Activated naive CD8-positive, alpha-beta T cell treated with anti-CD3 and anti-CD28 coated beads, Interleukin-2, amount 10 ng/mL, durations not matched to agents 7 days and 5 days (primary cell): Measurements from ENCODE around the gene GPR148. TPM values are rescaled to one million over a fixed set of nuclear protein-coding genes. Genes with fewer than 3 reads are reported as not detected.

Experiments
- ATAC-seq: fragments of 150-1000 bp; cut with Tn5 transposase; one replicate; pipeline ENCODE4 v1.10.0; 2021; ENCODE audit warnings: low read depth, moderate library complexity
- POLR2A ChIA-PET: fragments of 350-600 bp; sonication (Branson Sonifier 250); formaldehyde crosslinking; loops from one replicate; lab custom pipeline; 2021; ENCODE audit warnings: antibody characterized with exemption; lab: Charles Lee
- DNase-seq: peaks from one replicate; pipeline ENCODE4 v3.0.0; 2021
- H3K27ac Mint-ChIP-seq: one replicate; pipeline ENCODE4 v1.8.0; 2022; ENCODE audit warnings: mild to moderate bottlenecking, mixed read lengths
- H3K27me3 Mint-ChIP-seq: one replicate; pipeline ENCODE4 v1.8.0; 2022; ENCODE audit warnings: mild to moderate bottlenecking, moderate library complexity, mixed read lengths
- H3K36me3 Mint-ChIP-seq: one replicate; pipeline ENCODE4 v1.8.0; 2021; ENCODE audit warnings: mild to moderate bottlenecking, mixed read lengths
- H3K4me1 Mint-ChIP-seq: one replicate; pipeline ENCODE4 v1.8.0; 2021; ENCODE audit warnings: mixed read lengths
- H3K4me3 Mint-ChIP-seq: one replicate; pipeline ENCODE4 v1.8.0; 2022; ENCODE audit warnings: mild to moderate bottlenecking, moderate library complexity, mixed read lengths
- H3K9me3 Mint-ChIP-seq: one replicate; pipeline ENCODE4 v1.8.0; 2021; ENCODE audit warnings: mixed read lengths
- total RNA-seq, 2 experiments: library from RNA; stranded (reverse); gene quantifications; one replicate each; pipeline ENCODE4 v1.2.3, GENCODE V29; 2021

Gene GPR148
- total RNA-seq, 2 experiments from 2014 or later, result not detected

GRCh38 chr2:130756874-130757668 lies 28.2 kb downstream of the GPR148 start:
- peaks cover 2% of the 10 kb centered on the region for H3K36me3 Mint-ChIP-seq
- H3K27me3 Mint-ChIP-seq, result peaks cover 46% of the 10 kb centered on the region
- ATAC-seq (no peak), DNase-seq (no peak)
- H3K4me1 Mint-ChIP-seq, result no peaks in the 10 kb centered on the region
- H3K27ac Mint-ChIP-seq, result no peak overlapping the region
- POLR2A ChIA-PET, result no interaction called here
- peak overlapping the region; percentile 39 for H3K4me3 Mint-ChIP-seq
- H3K9me3 Mint-ChIP-seq, result no peaks in the 10 kb centered on the region

GRCh38 chr2:130759906-130760753 lies 31.3 kb downstream of the GPR148 start:
- no peaks in the 10 kb centered on the region for H3K4me1 Mint-ChIP-seq
- peaks cover 2% of the 10 kb centered on the region for H3K36me3 Mint-ChIP-seq
- H3K27me3 Mint-ChIP-seq, result peaks cover 29% of the 10 kb centered on the region
- POLR2A ChIA-PET, result no interaction called here
- H3K4me3 Mint-ChIP-seq, result no peak overlapping the region
- no peak overlapping the region for H3K27ac Mint-ChIP-seq
- H3K9me3 Mint-ChIP-seq, result no peaks in the 10 kb centered on the region
- DNase-seq, result no peak
- ATAC-seq, result no peak

- H3K4me3 Mint-ChIP-seq, result no peak overlapping the region
- peaks cover 2% of the 10 kb centered on the region for H3K36me3 Mint-ChIP-seq
- no peak overlapping the region for H3K27ac Mint-ChIP-seq
- peaks cover 25% of the 10 kb centered on the region for H3K27me3 Mint-ChIP-seq
- DNase-seq (no peak), ATAC-seq (no peak)
- POLR2A ChIA-PET, result no interaction called here
- no peaks in the 10 kb centered on the region for H3K9me3 Mint-ChIP-seq
- H3K4me1 Mint-ChIP-seq, result no peaks in the 10 kb centered on the region
Observed at GRCh38 chr2:130760754-130761751, 32.2 kb downstream of the GPR148 start.

- Mint-ChIP-seq H3K9me3 (no peaks in the 10 kb centered on the region), H3K27ac (no peak overlapping the region), H3K27me3 (peaks cover 15% of the 10 kb centered on the region), H3K4me3 (no peak overlapping the region), H3K36me3 (no peaks in the 10 kb centered on the region), H3K4me1 (no peaks in the 10 kb centered on the region)
- POLR2A ChIA-PET, result no interaction called here
- no peak for DNase-seq
- no peak for ATAC-seq
Observed at GRCh38 chr2:130762031-130762909, 33.4 kb downstream of the GPR148 start.

- H3K9me3 Mint-ChIP-seq, result no peaks in the 10 kb centered on the region
- no peak overlapping the region for H3K27ac Mint-ChIP-seq
- peaks cover 10% of the 10 kb centered on the region for H3K27me3 Mint-ChIP-seq
- DNase-seq (no peak), ATAC-seq (no peak)
- H3K4me1 Mint-ChIP-seq, result no peaks in the 10 kb centered on the region
- H3K36me3 Mint-ChIP-seq, result no peaks in the 10 kb centered on the region
- no peak overlapping the region for H3K4me3 Mint-ChIP-seq
- POLR2A ChIA-PET, result no interaction called here
Observed at GRCh38 chr2:130762910-130763385, 34.1 kb downstream of the GPR148 start.

- H3K9me3 Mint-ChIP-seq, result no peaks in the 10 kb centered on the region
- no peak for DNase-seq
- no peak overlapping the region for H3K4me3 Mint-ChIP-seq
- POLR2A ChIA-PET, result no interaction called here
- H3K36me3 Mint-ChIP-seq, result no peaks in the 10 kb centered on the region
- no peaks in the 10 kb centered on the region for H3K4me1 Mint-ChIP-seq
- H3K27me3 Mint-ChIP-seq, result peaks cover 8% of the 10 kb centered on the region
- no peak overlapping the region for H3K27ac Mint-ChIP-seq
- ATAC-seq, result no peak
Observed at GRCh38 chr2:130763405-130763804, 34.5 kb downstream of the GPR148 start.

- no peak for ATAC-seq
- Mint-ChIP-seq H3K9me3 (no peaks in the 10 kb centered on the region), H3K27me3 (peaks cover 5% of the 10 kb centered on the region), H3K4me3 (no peak overlapping the region), H3K27ac (no peak overlapping the region), H3K36me3 (no peaks in the 10 kb centered on the region), H3K4me1 (no peaks in the 10 kb centered on the region)
- DNase-seq, result no peak
- POLR2A ChIA-PET, result no interaction called here
Observed at GRCh38 chr2:130764035-130764820, 35.4 kb downstream of the GPR148 start.

- ATAC-seq (no peak), DNase-seq (no peak)
- Mint-ChIP-seq H3K27me3 (peaks cover 5% of the 10 kb centered on the region), H3K36me3 (no peaks in the 10 kb centered on the region), H3K9me3 (no peaks in the 10 kb centered on the region), H3K4me3 (no peak overlapping the region), H3K27ac (no peak overlapping the region), H3K4me1 (no peaks in the 10 kb centered on the region)
- POLR2A ChIA-PET, result no interaction called here
Observed at GRCh38 chr2:130764821-130765115, 35.9 kb downstream of the GPR148 start.

GRCh38 chr2:130765464-130765863 lies 36.6 kb downstream of the GPR148 start:
- ATAC-seq (no peak), DNase-seq (no peak)
- POLR2A ChIA-PET, result no interaction called here
- Mint-ChIP-seq H3K27me3 (peaks cover 5% of the 10 kb centered on the region), H3K9me3 (no peaks in the 10 kb centered on the region), H3K36me3 (no peaks in the 10 kb centered on the region), H3K4me1 (no peaks in the 10 kb centered on the region), H3K4me3 (no peak overlapping the region), H3K27ac (no peak overlapping the region)

GRCh38 chr2:130766037-130766436 lies 37.2 kb downstream of the GPR148 start:
- no peak for ATAC-seq
- no peaks in the 10 kb centered on the region for H3K4me1 Mint-ChIP-seq
- POLR2A ChIA-PET, result no interaction called here

GRCh38 chr2:130766711-130767407 lies 38.0 kb downstream of the GPR148 start:
- Mint-ChIP-seq H3K36me3 (no peaks in the 10 kb centered on the region), H3K27ac (no peak overlapping the region), H3K4me3 (no peak overlapping the region), H3K4me1 (no peaks in the 10 kb centered on the region), H3K9me3 (no peaks in the 10 kb centered on the region), H3K27me3 (peaks cover 5% of the 10 kb centered on the region)
- ATAC-seq (no peak), DNase-seq (no peak)
- POLR2A ChIA-PET, result no interaction called here

More at GRCh38 chr2:130766037-130766436, 37.2 kb downstream of the GPR148 start:
- H3K27ac Mint-ChIP-seq, result no peak overlapping the region
- H3K4me3 Mint-ChIP-seq, result no peak overlapping the region
- no peak for DNase-seq
- H3K9me3 Mint-ChIP-seq, result no peaks in the 10 kb centered on the region
- no peaks in the 10 kb centered on the region for H3K36me3 Mint-ChIP-seq
- peaks cover 5% of the 10 kb centered on the region for H3K27me3 Mint-ChIP-seq
